Parathyroid adenoma (tissue), 2 donors: ENCODE results near the gene MPPE1.

Source experiments
- H2AFZ ChIP-seq: fragments of 300-600 bp; sonication (generic); one replicate; pipeline ENCODE4 v1.7.0; 2017; ENCODE audit warnings: antibody characterized with exemption, mild to moderate bottlenecking
- H3K27ac ChIP-seq: fragments of 300-600 bp; sonication (generic); one replicate; pipeline ENCODE4 v1.7.0; 2017
- H3K27me3 ChIP-seq: fragments of 300-600 bp; sonication (generic); one replicate; pipeline ENCODE4 v1.7.0; 2017; ENCODE audit warnings: low read length; ENCODE audit not compliant: control insufficient read depth, insufficient read depth
- H3K36me3 ChIP-seq: fragments of 300-600 bp; sonication (generic); one replicate; pipeline ENCODE4 v1.7.0; 2017; ENCODE audit warnings: low read length; ENCODE audit not compliant: control insufficient read depth, insufficient read depth
- H3K4me1 ChIP-seq: fragments of 300-600 bp; sonication (generic); one replicate; pipeline ENCODE4 v1.7.0; 2017; ENCODE audit warnings: control low read depth
- H3K4me2 ChIP-seq: fragments of 300-600 bp; sonication (generic); one replicate; pipeline ENCODE4 v1.7.0; 2017; ENCODE audit warnings: low read length
- H3K4me3 ChIP-seq: fragments of 300-600 bp; sonication (generic); one replicate; pipeline ENCODE4 v1.7.0; 2017; ENCODE audit warnings: low read depth, low read length
- H3K79me2 ChIP-seq: fragments of 300-600 bp; sonication (generic); one replicate; pipeline ENCODE4 v1.7.0; 2017; ENCODE audit warnings: control low read depth
- H3K9ac ChIP-seq: fragments of 300-600 bp; sonication (generic); one replicate; pipeline ENCODE4 v1.7.0; 2017; ENCODE audit warnings: mild to moderate bottlenecking
- H3K9me3 ChIP-seq: fragments of 300-600 bp; sonication (generic); one replicate; pipeline ENCODE4 v1.7.0; 2017; ENCODE audit warnings: low read length; ENCODE audit not compliant: control insufficient read depth
- CTCF ChIP-seq: fragments of 300-600 bp; sonication (generic); IDR thresholded peaks from one replicate; pipeline ENCODE4 v1.7.0; 2017; ENCODE audit warnings: antibody characterized with exemption, mild to moderate bottlenecking
- donor health status: primary hyperparathyroidism.

The MPPE1 gene

GRCh38 chr18:11944252-11944651 lies 36.1 kb upstream of the MPPE1 start:
- no peaks in the 10 kb centered on the region for H3K36me3 ChIP-seq
- TF ChIP-seq CTCF, result no peak
- no peak overlapping the region for H3K27ac ChIP-seq
- H3K79me2 ChIP-seq, result no peaks in the 10 kb centered on the region
- H3K9me3 ChIP-seq, result no peaks in the 10 kb centered on the region
- no peak overlapping the region for H2AFZ ChIP-seq
- H3K4me2 ChIP-seq, result no peak overlapping the region
- H3K9ac ChIP-seq, result no peak overlapping the region
- no peak overlapping the region for H3K4me3 ChIP-seq
- no peaks in the 10 kb centered on the region for H3K27me3 ChIP-seq
- H3K4me1 ChIP-seq, result peaks cover 12% of the 10 kb centered on the region

GRCh38 chr18:11943551-11943950 lies 35.4 kb upstream of the MPPE1 start:
- Histone ChIP-seq H2AFZ (no peak overlapping the region), H3K27me3 (no peaks in the 10 kb centered on the region), H3K4me2 (no peak overlapping the region), H3K4me3 (no peak overlapping the region), H3K9ac (no peak overlapping the region), H3K36me3 (no peaks in the 10 kb centered on the region), H3K9me3 (no peaks in the 10 kb centered on the region), H3K27ac (no peak overlapping the region), H3K4me1 (peaks cover 12% of the 10 kb centered on the region), H3K79me2 (no peaks in the 10 kb centered on the region)
- TF ChIP-seq CTCF, result no peak

GRCh38 chr18:11940956-11941355 lies 32.8 kb upstream of the MPPE1 start:
- no peak overlapping the region for H3K4me2 ChIP-seq
- no peak for TF ChIP-seq CTCF
- no peaks in the 10 kb centered on the region for H3K79me2 ChIP-seq
- no peaks in the 10 kb centered on the region for H3K4me1 ChIP-seq
- H3K27me3 ChIP-seq, result no peaks in the 10 kb centered on the region
- H3K27ac ChIP-seq, result no peak overlapping the region
- no peaks in the 10 kb centered on the region for H3K9me3 ChIP-seq
- no peaks in the 10 kb centered on the region for H3K36me3 ChIP-seq
- H3K9ac ChIP-seq, result no peak overlapping the region
- H3K4me3 ChIP-seq, result no peak overlapping the region
- H2AFZ ChIP-seq, result no peak overlapping the region

- H3K36me3 ChIP-seq, result no peaks in the 10 kb centered on the region
- peak overlapping the region; percentile 2 for H2AFZ ChIP-seq
- TF ChIP-seq CTCF, result peak; percentile 93
- H3K9me3 ChIP-seq, result no peaks in the 10 kb centered on the region
- H3K27me3 ChIP-seq, result no peaks in the 10 kb centered on the region
- no peak overlapping the region for H3K4me3 ChIP-seq
- no peak overlapping the region for H3K27ac ChIP-seq
- no peak overlapping the region for H3K9ac ChIP-seq
- H3K4me1 ChIP-seq, result no peaks in the 10 kb centered on the region
- no peaks in the 10 kb centered on the region for H3K79me2 ChIP-seq
- no peak overlapping the region for H3K4me2 ChIP-seq
These were observed 29.9 kb upstream of the MPPE1 start for GRCh38 chr18:11937874-11938478.

- no peaks in the 10 kb centered on the region for H3K27me3 ChIP-seq
- no peak overlapping the region for H3K9ac ChIP-seq
- no peak for TF ChIP-seq CTCF
- no peak overlapping the region for H2AFZ ChIP-seq
- no peak overlapping the region for H3K4me3 ChIP-seq
- no peak overlapping the region for H3K27ac ChIP-seq
- H3K36me3 ChIP-seq, result no peaks in the 10 kb centered on the region
- H3K79me2 ChIP-seq, result no peaks in the 10 kb centered on the region
- no peak overlapping the region for H3K4me2 ChIP-seq
- H3K9me3 ChIP-seq, result no peaks in the 10 kb centered on the region
- H3K4me1 ChIP-seq, result no peaks in the 10 kb centered on the region
These were observed 24.3 kb upstream of the MPPE1 start for GRCh38 chr18:11932393-11932792.
